Measurements from ENCODE around the gene TUBB2B.
"Not testable (repeated sequence)": the region's sequence is repeated elsewhere in the genome, so short reads cannot be mapped to it uniquely, and the experiment has no call there.

DNA sequence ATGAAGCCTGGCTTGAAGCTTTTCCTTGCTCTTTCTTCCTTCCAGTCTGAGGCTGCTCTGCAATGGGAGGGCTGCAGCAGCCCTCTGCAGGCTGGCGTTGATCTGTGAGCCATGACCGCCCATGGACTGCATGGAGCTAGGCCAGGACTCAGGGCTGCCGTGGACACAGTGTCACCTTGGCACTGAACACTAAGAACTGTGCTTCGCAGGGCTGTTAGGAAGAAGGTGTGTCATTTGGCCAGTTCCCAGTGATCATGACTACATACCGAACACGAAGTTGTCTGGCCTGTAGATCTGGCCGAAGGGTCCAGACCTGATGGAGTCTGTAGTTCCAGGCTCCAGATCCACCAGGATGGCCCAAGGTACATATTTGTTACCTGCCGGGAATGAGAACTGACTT is 48.8 kb downstream of the TUBB2B start:
- TF ChIP-seq, protein P1, sequence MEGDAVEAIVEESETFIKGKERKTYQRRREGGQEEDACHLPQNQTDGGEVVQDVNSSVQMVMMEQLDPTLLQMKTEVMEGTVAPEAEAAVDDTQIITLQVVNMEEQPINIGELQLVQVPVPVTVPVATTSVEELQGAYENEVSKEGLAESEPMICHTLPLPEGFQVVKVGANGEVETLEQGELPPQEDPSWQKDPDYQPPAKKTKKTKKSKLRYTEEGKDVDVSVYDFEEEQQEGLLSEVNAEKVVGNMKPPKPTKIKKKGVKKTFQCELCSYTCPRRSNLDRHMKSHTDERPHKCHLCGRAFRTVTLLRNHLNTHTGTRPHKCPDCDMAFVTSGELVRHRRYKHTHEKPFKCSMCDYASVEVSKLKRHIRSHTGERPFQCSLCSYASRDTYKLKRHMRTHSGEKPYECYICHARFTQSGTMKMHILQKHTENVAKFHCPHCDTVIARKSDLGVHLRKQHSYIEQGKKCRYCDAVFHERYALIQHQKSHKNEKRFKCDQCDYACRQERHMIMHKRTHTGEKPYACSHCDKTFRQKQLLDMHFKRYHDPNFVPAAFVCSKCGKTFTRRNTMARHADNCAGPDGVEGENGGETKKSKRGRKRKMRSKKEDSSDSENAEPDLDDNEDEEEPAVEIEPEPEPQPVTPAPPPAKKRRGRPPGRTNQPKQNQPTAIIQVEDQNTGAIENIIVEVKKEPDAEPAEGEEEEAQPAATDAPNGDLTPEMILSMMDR (IDR thresholded peaks at IDR 0.05; ENCODE audit: low read depth, low read length, missing input control), result not testable (repeated sequence)
- TF ChIP-seq GABPA (IDR thresholded peaks at IDR 0.05 in 1 of 2, conservative IDR thresholded peaks at IDR 0.05 in 1 of 2); TAF1 (conservative IDR thresholded peaks at IDR 0.05); FOXA1 (IDR thresholded peaks at IDR 0.05); YY1 (IDR thresholded peaks at IDR 0.05); RAD21 (IDR thresholded peaks at IDR 0.05); JUND (IDR thresholded peaks at IDR 0.05): not testable (repeated sequence)
- TF ChIP-seq, protein P2, sequence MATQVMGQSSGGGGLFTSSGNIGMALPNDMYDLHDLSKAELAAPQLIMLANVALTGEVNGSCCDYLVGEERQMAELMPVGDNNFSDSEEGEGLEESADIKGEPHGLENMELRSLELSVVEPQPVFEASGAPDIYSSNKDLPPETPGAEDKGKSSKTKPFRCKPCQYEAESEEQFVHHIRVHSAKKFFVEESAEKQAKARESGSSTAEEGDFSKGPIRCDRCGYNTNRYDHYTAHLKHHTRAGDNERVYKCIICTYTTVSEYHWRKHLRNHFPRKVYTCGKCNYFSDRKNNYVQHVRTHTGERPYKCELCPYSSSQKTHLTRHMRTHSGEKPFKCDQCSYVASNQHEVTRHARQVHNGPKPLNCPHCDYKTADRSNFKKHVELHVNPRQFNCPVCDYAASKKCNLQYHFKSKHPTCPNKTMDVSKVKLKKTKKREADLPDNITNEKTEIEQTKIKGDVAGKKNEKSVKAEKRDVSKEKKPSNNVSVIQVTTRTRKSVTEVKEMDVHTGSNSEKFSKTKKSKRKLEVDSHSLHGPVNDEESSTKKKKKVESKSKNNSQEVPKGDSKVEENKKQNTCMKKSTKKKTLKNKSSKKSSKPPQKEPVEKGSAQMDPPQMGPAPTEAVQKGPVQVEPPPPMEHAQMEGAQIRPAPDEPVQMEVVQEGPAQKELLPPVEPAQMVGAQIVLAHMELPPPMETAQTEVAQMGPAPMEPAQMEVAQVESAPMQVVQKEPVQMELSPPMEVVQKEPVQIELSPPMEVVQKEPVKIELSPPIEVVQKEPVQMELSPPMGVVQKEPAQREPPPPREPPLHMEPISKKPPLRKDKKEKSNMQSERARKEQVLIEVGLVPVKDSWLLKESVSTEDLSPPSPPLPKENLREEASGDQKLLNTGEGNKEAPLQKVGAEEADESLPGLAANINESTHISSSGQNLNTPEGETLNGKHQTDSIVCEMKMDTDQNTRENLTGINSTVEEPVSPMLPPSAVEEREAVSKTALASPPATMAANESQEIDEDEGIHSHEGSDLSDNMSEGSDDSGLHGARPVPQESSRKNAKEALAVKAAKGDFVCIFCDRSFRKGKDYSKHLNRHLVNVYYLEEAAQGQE (IDR thresholded peaks at IDR 0.05), result not testable (repeated sequence)
- TF ChIP-seq, protein P3, sequence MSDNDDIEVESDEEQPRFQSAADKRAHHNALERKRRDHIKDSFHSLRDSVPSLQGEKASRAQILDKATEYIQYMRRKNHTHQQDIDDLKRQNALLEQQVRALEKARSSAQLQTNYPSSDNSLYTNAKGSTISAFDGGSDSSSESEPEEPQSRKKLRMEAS (IDR thresholded peaks at IDR 0.05), result not testable (repeated sequence)
- TF ChIP-seq, protein P4, sequence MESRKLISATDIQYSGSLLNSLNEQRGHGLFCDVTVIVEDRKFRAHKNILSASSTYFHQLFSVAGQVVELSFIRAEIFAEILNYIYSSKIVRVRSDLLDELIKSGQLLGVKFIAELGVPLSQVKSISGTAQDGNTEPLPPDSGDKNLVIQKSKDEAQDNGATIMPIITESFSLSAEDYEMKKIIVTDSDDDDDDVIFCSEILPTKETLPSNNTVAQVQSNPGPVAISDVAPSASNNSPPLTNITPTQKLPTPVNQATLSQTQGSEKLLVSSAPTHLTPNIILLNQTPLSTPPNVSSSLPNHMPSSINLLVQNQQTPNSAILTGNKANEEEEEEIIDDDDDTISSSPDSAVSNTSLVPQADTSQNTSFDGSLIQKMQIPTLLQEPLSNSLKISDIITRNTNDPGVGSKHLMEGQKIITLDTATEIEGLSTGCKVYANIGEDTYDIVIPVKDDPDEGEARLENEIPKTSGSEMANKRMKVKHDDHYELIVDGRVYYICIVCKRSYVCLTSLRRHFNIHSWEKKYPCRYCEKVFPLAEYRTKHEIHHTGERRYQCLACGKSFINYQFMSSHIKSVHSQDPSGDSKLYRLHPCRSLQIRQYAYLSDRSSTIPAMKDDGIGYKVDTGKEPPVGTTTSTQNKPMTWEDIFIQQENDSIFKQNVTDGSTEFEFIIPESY (IDR thresholded peaks at IDR 0.05), result not testable (repeated sequence)
- TF ChIP-seq, protein P5, sequence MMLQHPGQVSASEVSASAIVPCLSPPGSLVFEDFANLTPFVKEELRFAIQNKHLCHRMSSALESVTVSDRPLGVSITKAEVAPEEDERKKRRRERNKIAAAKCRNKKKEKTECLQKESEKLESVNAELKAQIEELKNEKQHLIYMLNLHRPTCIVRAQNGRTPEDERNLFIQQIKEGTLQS (IDR thresholded peaks at IDR 0.05), result not testable (repeated sequence)
